Brain pericyte (primary cell): ENCODE data around the gene SLC4A9.
"Not testable (repeated sequence)": the region's sequence is repeated elsewhere in the genome, so short reads cannot be mapped to it uniquely, and the experiment has no call there.

Experiments used
- DNase-seq: peaks from one replicate; pipeline ENCODE4 v3.0.0-alpha.2; 2012; ENCODE audit warnings: low read depth, low spot score

Gene SLC4A9

DNA sequence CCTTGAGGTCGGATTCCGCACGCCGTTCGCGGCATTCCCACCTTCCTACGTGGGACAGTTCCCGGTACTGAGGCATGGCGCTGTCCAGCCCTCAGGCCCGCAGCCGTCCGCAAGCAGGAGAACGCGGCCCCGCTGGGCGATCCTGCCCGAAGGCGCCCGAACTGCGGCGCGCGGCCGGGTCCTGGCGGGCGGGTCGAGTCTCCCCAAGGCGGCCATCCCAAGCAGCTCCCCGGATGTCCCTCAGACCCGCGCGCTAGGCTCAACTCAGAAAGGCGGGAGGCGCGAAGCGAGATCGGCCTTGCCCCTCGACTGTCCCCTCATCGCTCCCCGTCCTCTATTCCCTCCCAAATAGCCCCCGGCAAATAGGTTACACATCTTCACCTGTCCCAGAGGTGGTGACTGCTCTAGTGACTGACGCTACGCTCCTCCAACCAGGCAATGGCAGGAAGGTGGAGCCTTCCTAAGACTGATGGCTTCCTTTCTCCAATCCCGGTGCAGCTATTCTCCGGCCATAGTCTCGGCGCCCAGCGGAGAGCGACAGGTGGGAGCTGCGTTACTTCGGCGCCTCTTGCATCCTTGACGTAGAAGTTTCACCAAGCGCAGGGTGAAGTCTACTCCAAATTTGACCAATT is 40.9 kb downstream of the SLC4A9 start:
- DNase-seq: peak; percentile 94

DNA sequence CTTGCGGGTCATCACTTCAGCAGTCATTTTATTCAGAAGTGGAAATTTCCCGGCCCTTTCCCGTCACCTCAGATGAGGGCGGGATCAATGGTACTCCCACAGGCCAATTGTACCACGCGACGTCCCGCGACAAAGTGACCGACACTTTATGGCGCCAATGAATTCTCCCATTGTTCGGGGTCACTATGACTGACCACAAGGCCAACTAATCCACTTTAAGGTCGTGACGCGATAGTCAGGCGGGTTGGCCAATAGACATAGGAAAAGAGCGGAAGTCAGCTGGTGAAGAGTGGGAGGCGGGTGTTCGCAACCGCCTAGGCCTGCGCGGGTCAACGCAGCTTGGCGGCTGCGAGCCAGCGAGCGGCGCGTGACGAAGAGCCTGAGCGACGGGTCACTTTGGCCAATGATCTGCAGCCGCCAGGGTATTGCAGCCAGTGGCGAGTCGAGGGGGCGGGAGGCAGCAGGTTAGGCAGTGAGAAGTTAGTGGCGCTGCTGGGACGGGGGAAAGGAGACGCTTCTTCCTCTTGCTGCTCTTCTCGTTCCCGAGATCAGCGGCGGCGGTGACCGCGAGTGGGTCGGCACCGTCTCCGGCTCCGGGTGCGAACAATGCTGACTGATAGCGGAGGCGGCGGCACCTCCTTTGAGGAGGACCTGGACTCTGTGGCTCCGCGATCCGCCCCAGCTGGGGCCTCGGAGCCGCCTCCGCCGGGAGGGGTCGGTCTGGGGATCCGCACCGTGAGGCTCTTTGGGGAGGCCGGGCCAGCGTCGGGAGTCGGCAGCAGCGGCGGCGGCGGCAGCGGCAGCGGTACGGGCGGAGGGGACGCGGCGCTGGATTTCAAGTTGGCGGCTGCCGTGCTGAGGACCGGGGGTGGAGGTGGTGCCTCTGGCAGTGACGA is 41.6 kb downstream of the SLC4A9 start, which contains the start of gene ANKHD1:
ANKHD1 (plus strand) TSS at position 472 of the 896 bp plus-strand sequence; CDS start at position 607, 135 bp downstream.
- DNase-seq: peak; percentile 100

DNA sequence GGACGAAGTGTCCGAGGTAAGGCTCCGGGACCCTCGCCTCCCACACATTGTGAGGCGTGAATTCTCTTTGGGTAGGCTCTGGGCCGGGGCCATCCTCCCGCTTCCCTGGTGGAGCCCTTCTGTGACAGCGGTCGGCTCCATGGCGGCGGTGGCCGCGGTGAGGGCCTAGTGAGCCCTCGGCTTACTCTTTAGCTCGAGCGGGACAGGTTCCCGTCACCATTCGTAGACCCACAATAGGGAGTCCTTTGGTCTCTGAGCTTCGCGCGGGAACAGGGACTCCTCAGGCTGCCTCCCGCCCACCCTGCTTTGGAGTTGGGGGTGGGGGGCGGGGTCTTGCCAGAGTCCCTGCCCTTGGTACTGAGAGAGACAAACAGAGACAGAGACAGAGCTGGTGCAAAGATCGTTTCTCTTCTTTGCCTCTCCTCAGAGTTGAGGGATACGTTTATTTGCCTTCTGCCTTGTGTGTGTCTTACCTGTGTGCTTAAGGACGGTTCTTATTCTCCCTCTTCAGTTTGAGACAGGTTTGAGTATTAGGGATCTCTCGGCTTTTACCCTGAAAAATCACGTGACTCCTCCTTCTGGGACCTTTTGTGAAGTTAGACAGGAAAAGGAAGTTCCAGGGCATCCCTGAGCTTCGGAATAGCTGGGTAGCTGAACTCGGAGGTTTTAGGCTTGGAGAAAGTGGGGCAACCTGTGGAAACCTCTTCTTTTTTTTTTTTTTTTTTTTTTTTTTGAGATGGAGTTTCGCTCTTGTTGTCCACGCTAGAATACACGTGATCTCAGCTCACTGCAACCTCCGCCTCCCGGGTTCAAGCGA is 42.5 kb downstream of the SLC4A9 start:
- DNase-seq: peak; percentile 11

DNA sequence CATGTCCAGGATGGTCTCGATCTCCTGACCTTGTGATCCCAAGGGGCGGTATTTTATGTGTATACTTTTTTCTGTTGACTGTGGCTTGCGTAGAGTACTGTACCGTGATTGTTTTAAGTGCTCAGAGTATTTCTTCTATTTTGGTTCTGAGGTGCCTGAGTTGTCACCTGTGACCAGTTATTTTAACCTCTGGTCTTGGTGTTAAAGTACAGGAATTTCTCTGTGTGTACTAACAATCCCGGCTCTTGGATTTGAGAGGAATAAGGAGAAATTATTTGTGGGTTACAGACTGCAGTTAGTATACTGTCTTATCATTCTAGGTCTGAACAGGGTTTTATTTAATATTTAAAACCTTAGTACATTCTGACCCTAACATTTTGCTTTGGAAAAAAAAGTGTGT is 43.6 kb downstream of the SLC4A9 start:
- DNase-seq: no peak

DNA sequence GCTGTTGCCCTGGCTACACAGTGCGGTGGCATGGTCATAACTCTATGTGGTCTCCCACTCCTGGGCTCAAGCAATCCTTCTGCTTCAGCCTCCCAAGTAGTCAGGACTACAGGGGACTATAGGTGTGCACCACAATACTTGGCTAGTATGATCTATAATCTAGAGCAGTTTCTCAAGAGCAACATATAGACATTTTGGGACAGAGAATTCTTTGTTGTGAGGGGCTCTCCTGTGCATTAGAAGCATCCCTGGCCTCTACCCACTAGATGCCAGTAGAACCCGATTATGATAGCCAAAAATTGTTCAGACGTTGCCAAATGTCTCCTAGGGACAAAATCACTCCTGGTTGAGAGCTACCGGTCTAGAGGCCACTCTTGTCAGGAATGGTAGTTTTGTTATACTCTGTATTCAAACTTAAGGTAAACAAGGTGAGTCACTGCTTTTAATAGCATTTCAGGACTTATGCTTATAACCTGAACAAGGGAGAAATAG is 48.8 kb downstream of the SLC4A9 start:
- DNase-seq: no peak

DNA sequence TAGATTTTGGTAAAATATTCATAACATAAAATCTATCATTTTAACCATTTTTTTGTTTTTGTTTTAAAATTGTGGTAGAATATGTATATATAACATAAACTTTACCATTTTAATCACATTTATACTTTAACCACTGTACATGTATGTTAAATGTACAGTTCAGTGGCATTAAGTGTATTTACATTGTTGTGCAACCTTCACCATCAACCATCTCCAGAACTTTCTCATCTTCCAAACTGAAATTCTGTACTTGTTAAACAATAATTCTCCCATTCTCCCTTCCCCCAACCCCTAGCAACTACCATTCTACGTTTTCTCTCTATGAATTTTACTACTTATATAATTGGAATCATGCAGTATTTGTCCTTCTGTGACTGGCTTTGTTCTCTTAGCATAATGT is 53.2 kb downstream of the SLC4A9 start:
- no peak for DNase-seq

DNA sequence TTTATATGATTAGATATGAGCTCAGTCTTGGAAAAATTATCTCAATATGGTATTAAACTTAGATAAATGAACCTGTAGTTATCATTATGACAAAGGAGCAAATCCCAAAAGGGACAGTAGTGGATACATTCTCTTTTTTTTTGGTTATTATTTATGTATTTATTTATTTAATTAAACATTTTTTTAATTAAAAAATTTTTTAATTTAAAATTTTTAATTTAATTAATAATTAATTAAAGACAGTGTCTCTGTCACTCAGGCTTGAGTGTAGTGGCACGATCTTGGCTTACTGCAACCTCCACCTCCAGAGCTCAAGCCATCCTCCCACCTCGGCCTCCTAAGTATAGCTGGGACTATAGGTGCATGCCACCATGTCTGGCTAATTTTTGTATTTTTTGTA is 57.2 kb downstream of the SLC4A9 start:
- DNase-seq: no peak

DNA sequence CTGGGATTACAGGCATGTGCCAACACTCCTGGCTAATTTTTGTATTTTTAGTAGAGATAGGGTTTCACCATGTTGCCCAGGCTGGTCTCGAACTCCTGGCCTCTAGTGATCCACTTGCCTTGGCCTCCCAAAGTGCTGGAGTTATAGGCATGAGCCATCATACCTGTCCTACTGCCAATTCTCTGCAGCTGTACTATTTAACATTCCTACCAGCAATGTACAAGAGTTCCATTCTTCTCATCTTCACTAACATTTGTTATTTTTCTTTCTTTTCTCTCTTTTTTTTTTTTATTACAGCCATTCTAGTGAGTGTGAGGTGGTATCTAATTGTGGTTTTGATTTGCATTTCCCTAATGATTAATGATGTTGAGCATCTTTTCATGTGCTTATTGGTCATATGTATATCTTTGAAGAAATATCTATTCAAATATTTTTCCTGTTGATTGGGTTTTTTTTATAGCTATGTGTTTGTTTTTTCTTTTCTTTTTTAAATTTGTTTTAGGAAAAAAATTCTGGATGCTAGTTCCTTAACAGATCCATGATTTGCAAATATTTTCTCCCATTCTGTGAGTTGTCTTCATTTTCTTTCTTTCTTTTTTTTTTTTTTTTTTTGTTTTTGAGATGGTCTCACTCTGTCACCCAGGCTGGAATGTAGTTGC is 59.0 kb downstream of the SLC4A9 start:
- no peak for DNase-seq

DNA sequence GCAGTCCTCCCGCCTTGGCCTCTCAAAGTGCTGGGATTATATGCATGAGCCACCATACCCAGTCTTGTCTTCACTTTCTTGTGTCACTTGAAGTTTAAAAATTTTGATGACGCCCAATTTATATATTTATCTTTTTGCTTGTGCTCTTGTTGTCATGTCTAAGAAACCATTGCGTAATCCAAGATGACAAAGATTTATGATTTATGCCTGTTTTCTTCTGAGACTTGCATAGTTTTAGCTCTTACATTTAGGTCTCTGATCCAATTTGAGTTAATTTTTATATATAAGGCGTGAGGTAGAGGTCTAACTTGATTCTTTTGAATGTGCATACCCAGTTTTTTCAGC is 60.2 kb downstream of the SLC4A9 start:
- DNase-seq: no peak

DNA sequence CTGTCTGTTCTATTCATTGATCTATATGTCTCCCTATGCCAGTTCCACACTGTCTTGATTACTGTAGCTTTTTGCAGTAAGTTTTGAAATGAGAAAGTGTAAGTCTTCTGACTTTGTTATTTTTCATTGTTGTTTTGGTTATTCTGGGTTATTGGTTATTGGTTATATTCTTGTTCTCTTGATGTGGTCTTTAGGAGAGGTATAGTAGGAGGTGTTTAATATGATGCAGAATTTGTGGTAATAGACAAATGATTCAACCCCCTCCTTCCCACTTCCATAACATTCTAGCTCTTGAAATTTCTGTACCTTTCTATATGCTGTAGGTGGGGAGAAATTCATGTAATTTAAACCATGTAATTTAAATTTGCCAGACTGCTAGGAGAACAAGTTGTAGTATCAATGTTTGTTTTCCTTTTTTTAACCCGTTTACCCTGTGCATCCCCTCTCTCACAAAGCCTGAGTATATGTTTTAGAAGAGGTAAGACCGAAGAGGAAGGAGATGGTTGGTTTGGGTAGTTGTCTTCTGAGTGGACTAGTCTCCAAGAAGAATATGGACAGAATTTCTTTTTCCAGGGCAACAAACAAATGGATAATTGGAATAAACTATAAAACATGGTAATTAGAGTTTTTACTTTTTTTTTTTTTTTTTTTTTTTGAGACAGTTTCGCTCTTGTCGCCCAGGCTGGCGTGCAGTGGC is 60.8 kb downstream of the SLC4A9 start:
- no peak for DNase-seq

DNA sequence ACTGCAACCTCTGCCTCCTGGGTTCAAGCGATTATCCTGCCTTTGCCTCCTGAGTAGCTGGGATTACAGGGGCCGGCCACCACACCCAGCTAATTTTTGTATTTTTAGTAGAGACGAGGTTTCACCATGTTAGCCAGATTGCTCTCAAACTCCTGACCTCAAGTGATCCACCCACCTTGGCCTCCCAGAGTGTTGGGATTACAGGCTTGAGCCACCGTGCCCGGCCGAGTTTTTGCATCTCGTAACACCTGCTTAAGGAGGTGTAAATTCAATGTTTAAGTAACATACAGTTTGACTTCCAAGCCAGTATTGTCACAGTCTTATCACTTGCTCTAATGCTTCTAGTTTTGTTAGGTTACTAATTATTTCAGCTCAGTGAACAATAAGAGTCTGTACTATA is 61.4 kb downstream of the SLC4A9 start:
- DNase-seq: not testable (repeated sequence)

DNA sequence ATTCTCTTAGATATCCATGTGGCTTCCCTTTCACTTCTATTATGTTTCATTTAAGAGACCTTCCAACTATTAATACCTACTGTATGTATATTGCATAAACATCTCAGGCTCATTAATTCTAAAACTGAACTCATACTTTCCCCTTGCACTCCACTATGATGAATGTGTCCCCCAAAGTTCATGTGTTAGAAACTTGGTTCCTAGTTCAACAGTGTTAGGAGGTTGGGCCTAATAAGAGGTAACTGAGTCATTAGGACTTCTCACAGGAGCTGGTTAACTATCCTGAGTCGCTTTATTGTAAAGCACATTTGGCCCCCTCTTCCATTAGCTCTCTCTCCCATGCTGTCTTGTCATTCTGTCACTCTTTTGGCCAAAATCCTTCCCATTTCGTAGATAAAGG is 63.6 kb downstream of the SLC4A9 start:
- DNase-seq: no peak

DNA sequence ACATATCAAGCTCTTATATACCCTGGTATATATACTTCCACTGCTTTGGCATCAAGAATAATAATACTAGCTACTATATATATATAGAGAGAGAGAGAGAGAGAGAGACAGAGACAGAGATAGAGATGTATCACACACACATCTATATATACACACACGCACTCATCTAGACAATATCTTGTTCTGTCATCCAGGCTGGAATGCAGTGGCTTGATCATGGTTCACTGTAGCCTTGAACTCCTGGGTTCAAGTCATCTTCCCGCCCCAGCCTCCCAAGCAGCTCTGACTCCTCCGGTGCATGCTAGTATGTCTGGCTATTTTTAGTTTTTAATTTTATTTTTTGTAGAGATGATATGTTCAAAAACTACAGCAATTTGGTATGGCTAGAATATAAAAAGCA is 64.1 kb downstream of the SLC4A9 start:
- no peak for DNase-seq
